ENCODE data around the gene C4orf17.

DNA sequence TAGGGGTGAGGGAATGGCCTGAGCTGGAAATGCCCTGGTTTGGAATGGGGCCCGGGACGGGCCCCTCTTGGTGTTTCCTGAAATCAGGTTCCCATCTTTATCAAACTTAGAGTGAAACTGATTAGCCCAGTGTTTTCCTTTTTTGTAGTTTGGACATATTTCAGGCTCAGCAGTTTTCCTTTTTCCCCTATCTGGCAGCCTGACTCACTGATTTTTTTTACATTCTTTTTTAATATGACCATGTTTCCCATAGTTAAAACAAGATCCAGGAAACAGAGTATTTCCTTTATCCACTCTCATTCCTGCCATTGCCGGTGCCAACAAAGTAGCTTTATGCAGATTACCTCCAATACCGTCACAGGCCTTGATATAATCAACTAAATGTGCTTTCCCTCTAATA, 20.5 kb upstream of the C4orf17 start:
- TF ChIP-seq EP300 (IDR thresholded peaks at IDR 0.05) (no peak), POLR2A (IDR thresholded peaks at IDR 0.05) (no peak)
- TF ChIP-seq, protein P1, sequence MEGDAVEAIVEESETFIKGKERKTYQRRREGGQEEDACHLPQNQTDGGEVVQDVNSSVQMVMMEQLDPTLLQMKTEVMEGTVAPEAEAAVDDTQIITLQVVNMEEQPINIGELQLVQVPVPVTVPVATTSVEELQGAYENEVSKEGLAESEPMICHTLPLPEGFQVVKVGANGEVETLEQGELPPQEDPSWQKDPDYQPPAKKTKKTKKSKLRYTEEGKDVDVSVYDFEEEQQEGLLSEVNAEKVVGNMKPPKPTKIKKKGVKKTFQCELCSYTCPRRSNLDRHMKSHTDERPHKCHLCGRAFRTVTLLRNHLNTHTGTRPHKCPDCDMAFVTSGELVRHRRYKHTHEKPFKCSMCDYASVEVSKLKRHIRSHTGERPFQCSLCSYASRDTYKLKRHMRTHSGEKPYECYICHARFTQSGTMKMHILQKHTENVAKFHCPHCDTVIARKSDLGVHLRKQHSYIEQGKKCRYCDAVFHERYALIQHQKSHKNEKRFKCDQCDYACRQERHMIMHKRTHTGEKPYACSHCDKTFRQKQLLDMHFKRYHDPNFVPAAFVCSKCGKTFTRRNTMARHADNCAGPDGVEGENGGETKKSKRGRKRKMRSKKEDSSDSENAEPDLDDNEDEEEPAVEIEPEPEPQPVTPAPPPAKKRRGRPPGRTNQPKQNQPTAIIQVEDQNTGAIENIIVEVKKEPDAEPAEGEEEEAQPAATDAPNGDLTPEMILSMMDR (IDR thresholded peaks at IDR 0.05) = no peak
